Right forelimb (tissue), 1 donor: ENCODE measurements around the gene CCDC174.
A peak's percentile ranks its signal among the peaks of the same experiment; 100 is the strongest.
"Not testable (repeated sequence)": the region's sequence is repeated elsewhere in the genome, so short reads cannot be mapped to it uniquely, and the experiment has no call there.

Experiments
- DNase-seq: peaks from one replicate; pipeline ENCODE4 v3.0.0-alpha.2; 2018

CCDC174 gene

DNA sequence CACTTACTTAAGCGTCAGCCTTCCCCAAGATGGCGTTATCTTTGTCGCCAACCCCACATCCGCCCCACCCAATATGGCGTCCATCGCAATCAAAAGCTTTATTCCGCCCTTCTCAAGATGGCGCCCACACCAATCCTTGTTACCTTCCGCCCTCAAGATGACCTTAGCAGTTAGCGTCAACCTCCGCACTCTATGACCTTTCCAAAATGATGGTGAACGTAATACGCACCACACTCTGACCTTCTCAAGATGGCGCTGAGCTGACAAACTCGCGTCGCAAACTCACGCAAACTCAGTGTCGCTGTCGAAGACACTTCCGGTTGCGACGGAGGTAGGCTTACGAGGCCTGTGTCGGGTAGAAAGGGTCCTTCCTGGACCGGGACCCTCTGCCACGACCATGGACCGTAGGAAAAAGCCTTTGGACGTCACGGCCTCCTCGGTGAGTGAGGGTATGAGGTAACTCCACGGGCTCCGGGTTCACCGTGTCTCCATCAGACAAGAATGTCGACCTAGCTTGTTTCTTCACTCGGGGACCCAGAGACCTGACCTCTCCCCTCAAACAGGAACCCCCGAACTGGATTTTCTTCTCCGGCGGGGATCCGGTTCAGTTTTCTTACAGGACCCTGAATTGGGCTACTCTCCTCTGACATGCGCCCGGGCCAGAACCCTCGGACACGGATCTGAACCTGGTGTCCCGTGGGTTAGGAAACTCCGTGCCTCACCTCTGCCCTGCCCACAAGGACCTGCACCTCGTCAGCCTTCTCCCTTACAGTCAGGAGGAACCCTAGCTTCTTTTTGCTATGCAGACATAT lies at the start of gene CCDC174:
Gene CCDC174, plus strand, starts transcription at position 323 of the 812 bp plus-strand sequence. Its CDS starts 75 bp downstream, at position 398.
- peak; percentile 96 for DNase-seq

DNA sequence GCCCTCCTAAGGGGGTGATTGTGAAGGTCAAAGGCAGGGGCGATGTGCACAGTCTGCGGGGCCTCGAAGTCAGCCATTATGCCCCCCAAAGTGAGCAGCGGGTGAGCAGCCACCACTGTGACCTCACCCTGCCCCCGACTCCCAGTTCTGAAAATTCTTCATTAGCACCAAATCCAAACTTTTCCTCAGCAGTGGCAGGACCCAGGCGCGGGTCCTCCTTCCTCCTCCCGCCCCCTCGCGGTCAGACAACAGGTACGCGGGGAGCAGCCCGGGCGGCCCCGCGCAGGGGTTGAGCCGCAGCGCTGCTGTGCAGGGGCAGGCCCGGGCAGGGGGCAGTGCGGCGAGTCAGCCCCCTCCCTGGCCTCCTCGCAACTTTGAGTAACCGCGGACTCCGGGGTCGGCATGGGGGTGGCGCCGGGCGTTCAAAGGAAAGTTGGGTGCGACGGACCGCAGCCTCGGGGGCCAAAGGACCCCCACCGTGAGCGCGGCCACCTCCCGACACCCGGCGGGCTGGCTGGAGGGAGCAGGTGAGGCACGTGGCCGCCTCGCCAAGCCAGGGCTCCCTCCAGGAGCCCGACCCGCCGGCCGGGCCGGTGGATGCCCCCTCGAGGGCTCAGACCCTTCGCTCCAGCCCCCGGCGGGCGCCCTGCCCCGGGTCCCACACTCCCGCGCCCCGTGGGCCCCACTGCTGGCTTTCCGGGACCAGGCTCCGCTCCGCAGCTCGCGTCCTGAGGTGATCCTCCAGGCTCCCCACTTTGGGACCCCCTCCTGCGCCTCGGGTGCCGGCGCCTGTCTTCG lies 49.4 kb upstream of the CCDC174 start:
- DNase-seq: no peak

DNA sequence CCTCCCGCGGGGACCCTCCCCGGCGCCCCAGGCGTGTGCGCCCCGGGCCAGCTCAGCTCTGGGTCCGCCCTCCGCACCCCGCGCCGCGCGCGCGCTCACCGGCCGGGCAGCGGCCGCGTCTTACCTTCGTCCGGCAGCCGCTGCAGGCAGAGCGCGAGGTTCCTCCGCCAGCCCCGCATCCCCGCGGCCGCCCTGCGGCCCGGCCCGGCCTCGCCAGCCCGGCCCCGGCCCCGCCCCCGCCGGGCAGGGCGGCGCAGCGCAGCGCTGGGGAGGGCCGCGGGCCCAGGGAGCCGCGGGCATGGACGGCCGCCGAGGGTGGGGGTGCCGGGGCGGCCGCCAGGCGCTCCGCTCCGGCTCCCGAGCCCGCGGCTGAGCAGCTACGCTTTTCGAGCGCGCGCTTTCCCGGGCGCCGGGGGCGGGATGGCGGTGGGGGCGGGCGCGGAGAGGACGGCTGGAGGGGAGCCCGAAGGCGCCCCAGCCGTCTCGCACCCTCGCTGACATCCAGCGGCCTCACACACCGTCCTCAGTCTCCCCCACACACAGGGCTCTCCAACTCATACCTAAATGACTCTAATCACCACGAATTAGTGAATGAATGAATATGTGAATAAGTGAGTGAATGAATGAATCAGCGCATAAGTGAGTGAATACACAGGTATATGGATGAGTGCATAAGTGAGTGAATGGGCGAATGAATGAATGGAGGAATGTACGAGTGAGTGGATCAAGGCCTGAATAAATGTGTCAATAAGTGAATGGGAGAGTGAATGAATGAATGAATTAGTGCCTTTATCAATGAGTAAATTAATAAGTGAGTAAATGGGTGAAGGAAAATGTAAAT lies 48.5 kb upstream of the CCDC174 start:
- no peak for DNase-seq

DNA sequence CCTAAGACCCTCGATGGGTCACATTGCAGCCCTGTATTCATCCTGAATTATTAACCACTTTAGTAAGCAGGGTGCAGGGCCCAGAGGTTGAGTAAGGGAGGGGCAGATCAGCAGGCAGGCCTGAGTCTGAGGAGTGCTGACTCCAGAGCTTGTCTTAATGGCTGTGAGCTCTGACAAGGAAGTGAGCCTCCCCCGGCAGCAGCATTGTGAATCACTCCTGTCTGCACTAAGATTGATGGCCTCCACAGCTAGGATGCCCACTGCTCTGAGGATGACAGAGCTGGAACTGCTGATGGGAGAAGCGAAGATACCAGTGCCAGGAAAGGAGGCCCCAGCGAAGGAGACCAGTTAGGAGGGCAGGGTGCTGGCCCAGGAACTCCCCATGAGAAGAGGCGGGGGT lies 46.5 kb upstream of the CCDC174 start:
- DNase-seq: no peak

DNA sequence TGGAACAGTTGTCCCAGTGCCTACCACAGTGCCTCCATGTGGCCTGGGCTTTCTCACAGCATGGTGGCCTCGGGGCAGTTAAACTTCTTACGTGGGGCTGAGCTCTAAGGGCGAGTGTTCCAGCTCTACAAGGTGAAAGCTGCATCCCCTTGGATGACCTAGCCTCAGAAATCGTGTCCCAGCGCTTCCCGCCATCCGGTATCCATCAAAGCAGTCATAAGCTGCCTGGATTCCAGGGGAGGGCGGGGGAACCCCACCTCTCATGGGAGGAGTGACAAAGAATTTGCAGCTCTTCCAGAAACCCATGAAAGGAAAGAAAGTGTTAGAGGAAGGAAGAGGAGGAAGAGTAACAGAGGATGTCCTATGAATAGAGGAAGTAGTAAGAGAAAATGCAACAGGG lies 45.8 kb upstream of the CCDC174 start:
- DNase-seq: no peak

DNA sequence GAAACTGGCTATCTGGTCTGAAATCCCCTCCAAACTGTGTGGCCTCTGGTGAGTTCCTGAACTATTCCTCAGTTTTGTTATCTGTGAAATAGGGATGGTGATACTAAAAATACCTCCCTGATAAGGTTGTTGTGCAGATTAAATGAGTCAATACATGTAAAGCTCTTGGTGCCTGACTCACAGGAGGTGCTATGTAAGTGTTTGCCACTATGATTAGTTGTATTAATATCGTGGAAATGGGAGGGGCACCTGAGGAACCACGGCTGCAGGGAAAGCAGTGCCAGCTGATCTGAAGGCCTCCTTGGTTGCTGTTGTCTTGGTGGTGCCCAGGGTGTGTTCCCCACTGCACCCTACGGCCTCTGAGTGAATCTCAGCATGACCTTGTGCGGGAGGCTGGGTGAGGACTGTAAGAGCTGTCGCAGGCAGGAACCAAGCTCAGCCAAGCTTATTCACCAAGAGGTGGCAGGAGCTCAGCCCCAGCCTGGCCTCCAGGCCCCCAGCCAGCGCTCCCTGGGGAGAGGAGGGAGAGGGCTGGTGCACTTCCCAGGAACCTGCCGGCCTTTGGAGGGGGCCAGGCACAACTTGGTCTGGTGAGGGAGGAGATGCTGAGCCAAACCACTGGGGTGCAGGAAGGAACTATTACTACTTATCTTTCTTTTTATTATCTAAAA lies 44.8 kb upstream of the CCDC174 start:
- DNase-seq: no peak

DNA sequence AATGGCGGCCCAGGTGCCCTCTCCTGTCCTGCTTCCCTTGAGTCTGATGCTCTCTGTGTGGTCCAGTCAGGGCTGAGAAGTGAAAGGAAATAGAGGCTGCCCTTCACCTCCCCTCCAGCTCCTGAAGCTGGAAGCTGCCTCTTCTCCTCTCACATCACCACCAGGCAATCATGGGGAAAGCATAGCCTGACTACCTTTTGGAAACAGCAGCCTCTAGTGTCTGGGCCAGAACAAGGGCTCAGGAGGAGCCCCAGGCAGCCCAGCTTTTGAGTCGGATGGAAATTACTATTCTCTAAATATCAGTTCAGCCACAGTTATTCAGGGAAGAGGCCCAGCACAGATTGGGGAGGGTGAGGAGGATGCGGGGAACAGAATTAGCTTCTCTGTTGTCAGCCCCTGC lies 43.3 kb upstream of the CCDC174 start:
- DNase-seq: no peak

DNA sequence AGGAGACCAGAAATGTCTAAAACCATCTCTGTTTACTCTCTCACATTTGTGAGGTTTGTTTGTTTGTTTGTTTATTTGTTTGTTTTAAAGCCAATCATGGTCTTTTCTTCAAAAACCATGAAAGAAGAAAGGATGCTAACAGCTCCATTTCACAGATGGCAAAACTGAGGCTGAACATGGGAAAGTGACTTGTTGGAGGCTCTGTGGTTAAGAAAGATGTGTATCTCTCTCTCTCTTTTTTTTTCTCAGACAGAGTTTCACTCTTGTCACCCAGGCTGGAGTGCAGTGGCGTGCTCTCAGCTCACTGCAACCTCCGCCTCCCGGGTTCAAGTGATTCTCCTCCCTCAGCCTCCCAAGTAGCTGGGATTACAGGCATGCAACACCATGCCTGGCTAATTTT lies 42.5 kb upstream of the CCDC174 start:
- DNase-seq: not testable (repeated sequence)

DNA sequence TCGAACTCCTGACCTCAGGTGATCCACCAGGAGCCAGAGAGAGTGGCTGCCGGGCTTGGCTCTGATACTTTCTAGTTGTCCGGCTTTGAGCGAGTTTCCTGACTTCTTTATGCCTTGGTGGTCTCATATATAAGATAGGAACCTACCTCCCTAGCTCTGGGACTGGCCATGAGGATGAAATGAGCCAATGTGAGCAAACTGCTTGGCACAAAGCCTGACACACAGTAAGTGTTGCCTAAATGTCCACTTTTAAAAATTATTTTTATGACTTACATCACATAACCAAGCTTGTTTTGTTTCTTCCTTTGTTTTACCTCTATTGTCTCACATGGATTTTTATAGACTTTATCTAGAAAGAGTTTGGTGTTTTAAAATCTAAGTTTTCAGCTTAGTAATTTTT lies 42.1 kb upstream of the CCDC174 start:
- no peak for DNase-seq

DNA sequence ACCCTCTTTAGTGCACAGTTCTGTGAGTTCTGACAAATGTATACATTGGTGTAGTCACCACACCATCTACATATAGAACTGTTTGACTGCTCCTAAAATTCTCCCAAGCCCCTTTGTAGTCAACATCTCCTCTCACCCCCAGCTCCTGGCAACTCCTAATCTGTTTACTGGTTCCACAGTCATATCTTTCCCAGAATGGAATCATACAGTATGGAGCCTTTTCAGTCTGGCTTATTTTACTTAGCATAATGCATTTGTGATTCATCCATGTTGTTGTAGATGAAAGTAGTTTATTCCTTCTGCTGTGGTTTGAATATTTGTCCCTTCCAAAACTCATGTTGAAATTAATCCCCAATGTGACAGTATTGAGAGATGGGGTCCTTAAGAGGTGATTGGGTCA lies 41.6 kb upstream of the CCDC174 start:
- DNase-seq: no peak

DNA sequence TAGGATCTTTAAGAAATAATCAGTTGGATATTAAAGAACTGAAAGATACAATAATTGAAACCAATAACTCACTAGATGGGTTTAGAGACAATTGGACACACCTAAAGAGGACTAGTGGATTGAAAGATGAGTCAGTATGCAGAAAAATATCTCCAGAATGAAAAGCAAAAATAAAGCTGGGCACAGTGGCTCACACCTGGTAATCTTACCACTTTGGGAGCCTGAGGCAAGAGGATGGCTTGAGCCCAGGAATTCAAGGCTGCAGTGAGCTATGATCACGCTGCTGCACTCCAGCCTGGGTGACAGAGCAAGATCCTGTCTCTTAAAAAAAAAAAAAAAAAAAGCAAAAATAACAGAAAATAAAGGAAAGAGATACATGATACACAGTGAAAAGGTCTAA lies 37.4 kb upstream of the CCDC174 start:
- no peak for DNase-seq

DNA sequence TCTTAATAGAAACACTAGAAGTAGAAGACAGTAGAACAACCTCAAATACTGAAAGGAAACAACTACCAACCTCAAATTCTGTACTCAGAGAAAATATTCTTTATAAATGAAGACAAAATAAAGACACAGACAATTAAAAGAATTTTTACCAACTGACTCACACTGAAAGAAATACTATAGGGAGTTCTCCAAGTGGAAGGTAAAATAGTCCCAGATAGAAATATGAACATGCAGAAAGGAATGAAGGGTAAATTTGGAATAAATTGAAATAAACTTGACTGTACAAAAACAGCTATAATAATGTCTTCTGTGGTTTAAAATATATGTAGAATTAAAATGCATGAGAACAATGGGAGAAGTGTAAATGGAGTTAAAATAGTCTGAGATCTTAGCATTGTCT lies 36.7 kb upstream of the CCDC174 start:
- DNase-seq: no peak

DNA sequence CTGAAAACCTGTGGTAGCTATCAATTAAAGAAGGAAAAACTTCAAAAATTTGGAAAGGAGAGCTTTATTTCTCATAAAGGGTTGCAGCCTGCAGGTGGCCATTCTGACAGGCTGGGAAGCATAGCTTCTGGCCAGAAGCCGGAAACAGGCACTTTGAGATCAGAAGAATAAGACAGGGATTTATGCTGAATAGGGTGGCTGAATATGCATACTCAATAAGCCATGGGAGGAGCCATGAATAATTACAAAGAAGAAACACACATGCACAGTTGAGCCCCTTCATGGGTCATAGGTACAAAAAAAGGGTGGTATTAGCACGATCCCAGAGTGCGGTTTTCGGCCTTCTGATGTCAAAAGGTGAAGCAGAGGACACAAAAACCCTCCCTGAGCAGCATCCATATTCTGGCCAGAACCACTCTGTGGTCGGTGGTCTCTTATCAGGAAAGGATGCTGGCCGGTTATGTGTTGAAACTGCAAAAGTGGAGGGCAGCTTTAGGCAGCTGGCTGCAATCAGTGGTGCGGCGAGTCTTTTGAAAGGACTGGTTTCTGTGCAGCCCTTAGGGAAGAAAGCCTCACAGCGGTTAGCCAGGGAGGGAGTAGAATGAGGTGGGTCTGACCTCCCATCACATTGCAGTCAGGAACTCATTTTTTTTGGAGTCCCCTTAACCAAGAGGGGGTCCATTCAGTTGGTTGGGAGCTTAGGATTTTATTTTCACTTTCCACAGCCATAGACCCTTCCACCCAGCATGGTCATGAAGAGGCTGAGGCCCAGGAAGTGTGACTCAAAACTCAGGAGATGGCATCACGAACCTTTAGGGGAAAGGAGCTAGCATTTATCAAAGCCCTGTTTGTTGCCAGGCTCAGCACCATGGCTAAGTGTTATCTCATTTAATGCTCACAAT lies 34.7 kb upstream of the CCDC174 start:
- DNase-seq: no peak

DNA sequence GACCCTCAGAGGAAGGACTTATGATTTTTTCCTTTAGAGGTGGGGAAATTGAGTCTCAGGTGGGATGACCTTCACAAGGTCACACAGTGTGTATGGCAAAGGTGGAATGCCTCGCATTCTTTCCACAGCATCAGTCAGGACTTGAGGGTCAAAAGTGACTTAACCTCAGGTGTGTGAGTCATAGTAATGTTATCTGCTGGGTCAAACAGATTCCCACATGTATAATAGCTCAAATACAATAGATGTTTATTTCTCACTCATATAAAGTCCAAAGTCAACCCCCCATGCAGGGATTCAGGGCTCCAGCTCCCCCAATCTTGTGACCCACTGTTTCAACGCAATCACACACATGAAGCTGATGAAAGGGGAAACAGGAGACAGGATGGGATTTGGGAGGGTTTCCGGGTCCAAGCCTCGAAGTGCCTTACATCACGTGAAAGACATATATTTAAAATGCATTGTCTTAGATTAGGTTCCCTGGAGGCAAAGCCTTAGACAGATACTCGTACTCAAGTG lies 34.0 kb upstream of the CCDC174 start:
- no peak for DNase-seq

DNA sequence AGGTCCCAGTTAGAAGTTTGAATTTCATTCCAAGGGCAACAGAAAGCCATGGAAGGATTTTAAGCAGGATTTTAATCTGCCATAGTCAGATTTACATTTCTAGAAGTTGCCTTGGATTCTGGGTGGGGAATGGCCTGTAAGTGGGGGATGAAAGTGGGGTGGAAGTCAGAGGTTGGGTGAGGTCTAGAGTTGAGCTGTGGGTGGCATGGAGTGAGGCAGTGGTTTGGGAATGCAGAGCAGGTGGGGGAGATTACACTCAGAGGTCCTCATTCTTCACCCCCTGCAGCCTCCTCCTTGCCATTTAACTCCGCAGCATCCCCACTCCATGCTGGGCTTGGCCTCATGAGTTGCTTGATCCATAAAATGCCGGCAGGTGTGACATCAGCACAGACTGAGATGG lies 32.0 kb upstream of the CCDC174 start:
- no peak for DNase-seq

DNA sequence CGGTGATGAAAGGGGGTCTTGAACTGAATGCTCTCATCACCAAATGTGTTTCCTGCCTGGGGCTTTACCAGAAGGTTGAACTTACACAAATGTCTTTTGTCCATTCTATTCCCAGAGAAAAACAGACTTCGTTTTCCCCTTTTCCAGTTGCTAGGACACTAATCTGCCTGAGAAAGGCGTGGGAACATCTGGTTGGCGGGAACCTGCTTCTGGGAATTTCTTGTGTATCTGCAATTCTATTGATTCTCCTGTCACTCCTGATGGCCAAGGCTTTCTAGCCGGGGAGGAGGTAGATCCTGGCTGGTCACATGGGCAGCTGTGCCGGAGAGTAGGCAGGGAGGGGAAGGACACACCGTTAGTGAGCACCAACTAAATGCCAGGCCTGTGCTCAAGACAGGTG lies 31.1 kb upstream of the CCDC174 start:
- DNase-seq: no peak

DNA sequence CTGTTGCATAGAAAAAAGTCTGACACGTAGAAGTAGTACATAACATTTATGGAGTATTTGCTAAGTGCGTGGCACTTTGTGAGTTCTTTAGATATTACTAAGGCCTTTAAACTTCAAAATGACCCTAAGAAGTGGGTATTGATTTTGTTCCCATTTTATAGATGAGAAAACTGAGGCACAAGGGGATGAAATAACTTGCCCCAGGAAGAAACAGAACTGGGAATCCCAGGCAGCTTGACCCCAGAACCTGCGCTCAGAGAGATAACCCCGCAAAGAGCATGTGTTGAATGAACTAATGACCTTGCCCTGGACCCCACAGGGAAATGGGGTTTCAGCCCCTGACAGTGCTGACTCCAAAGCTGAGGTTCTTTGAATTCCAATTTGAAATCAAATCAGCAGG lies 30.5 kb upstream of the CCDC174 start:
- DNase-seq: no peak

DNA sequence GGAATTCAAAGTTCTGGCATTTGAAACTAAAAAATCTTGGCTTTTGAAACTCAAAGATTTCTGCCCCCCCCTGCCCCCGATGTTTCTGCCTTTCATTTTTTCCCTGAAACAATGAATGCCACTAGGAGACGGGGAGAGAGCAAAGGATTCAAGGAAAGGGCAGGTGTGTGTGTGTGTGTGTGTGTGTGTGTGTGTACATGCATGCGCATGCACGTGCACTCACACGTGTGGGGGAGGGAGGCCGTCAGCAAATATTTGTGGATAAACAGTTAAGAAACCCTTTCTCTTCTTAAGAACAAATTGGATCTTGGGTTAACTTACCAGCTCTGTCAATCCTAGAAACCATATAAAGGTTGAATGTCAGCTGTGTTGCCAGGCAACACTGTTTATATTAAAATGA lies 29.2 kb upstream of the CCDC174 start:
- DNase-seq: no peak

DNA sequence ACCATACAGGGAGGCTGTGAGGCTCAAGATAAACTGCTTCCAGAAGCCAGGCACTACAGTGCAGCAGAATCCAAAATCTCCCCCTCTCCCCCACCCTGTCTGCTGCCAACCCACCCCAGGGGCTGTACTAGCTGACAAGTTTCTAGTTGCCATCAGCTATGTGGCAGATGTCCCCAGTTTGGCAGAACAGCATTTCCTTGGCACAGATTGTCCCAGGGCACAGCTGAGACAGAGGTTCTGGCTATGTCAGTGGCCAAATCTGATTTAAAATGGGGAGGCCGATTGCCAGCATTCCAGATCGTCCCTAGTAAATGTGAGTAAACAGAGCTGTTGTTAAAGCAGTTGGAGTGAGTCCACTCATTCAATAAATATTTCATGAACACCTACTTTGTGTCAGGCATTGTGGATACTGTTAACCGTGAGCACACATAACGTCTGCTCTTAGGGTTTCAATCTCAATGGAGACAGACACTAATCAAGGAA lies 28.0 kb upstream of the CCDC174 start:
- DNase-seq: no peak

DNA sequence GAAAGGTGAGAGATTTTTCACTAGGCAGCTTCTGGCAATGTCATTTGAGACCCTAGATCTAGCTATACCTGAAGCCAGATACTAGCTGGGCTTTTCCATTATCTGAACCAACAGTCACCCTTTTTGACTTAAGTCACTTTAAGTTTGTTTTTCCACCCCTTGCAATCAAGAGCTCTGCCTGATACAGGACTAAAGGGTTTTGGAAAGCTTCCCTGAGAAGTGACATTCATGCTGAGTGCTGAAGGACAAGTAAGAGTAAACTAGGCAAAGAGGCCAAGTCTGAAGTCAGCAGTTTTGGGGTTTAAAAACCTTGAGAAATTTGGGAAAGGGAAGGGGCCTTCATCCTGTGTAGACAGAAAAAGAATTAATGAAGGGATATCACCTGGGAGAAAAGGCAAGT lies 27.1 kb upstream of the CCDC174 start:
- no peak for DNase-seq

DNA sequence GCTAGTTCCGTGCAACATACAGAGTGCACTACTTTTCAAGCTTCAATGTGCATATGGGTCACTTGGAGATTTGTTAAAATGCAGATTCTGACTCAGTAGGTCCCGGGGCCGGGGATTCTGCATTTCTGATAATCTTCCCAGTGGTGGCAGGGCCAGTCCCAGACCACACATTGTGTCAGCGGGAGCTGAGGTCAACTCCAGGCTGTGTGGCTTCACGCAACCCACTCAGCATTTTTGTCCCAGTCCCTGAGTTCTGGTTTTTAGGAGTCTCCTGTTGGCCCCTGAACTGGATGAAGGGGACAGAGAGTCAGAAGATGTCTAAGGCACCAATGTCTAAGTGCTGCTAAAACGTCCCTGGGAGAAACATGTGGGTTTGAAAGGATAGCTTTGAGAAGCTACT lies 26.1 kb upstream of the CCDC174 start:
- DNase-seq: no peak
